Activated CD4-positive, alpha-beta memory T cell treated with anti-CD3 and anti-CD28 coated beads, Interleukin-2, amount 10 ng/mL, durations not matched to agents 7 days and 5 days (primary cell): ENCODE results near the gene LRRC8D. TPM values are rescaled to one million over a fixed set of nuclear protein-coding genes. Genes with fewer than 3 reads are reported as not detected.

Experiments used
- CTCF ChIA-PET: fragments of 350-600 bp; sonication (Branson Sonifier 250); formaldehyde crosslinking; loops from one replicate; lab custom pipeline; 2021; ENCODE audit warnings: antibody characterized with exemption, inconsistent platforms; lab: Charles Lee
- POLR2A ChIA-PET: fragments of 350-600 bp; sonication (Branson Sonifier 250); formaldehyde crosslinking; loops from one replicate; lab custom pipeline; 2021; ENCODE audit warnings: antibody characterized with exemption; lab: Charles Lee
- DNase-seq: peaks from one replicate; pipeline ENCODE4 v3.0.0-alpha.2; 2020
- H3K27ac Mint-ChIP-seq: one replicate; pipeline ENCODE4 v1.8.0; 2021; ENCODE audit warnings: mild to moderate bottlenecking, mixed read lengths
- H3K27me3 Mint-ChIP-seq: one replicate; pipeline ENCODE4 v1.8.0; 2021; ENCODE audit warnings: mixed read lengths
- H3K36me3 Mint-ChIP-seq: one replicate; pipeline ENCODE4 v1.8.0; 2021; ENCODE audit warnings: low read depth, mixed read lengths
- H3K4me1 Mint-ChIP-seq: one replicate; pipeline ENCODE4 v1.8.0; 2021; ENCODE audit warnings: mixed read lengths
- H3K4me3 Mint-ChIP-seq: one replicate; pipeline ENCODE4 v1.8.0; 2021; ENCODE audit warnings: mild to moderate bottlenecking, mixed read lengths
- H3K9me3 Mint-ChIP-seq: one replicate; pipeline ENCODE4 v1.8.0; 2021; ENCODE audit warnings: mixed read lengths
- total RNA-seq, 2 experiments: library from RNA; stranded (reverse); gene quantifications; one replicate each; pipeline ENCODE4 v1.2.3, GENCODE V29; 2021

LRRC8D gene
- total RNA-seq, 2 experiments from 2014 or later, result 19.4 to 20.3 TPM

DNA sequence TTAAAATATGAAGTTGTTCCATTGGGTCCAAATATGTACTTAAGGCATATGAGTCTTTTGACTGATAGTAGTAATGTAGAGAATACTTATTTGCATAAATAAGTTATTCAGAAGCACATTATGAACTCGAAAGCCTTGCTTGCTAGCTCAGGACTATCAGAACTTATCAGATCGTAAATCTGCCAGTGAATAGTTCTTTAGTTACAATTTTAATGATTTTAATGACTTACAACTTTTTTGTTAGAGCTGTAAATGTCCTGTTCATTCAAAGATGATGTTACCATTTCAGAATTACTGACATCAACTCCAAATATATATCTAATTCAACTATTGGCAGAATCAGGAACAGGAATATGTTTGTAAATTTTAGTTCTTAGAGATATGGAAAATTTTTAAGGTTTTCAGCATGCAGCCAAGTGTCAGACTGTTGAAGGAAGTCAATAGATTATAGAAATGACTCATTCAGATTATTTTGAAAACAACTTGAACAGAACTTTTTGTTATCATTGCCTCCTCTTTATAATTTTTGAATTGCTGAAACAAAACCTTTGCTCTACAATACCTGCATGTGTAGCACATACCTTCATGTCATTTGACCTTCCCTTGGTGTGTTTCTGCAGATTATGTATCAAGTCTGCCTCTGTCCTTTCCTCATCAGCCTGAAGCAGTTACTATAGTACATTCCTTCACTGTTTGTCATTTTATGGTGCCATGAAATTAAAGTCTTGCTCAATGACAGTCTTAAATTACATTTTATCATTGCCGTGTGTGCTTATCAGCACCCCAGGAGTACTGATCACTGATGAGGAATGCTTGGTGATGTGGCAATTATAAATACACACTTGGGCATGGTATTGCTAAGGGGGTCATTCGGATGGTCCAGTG is 44.9 kb downstream of the LRRC8D start:
- H3K4me1 Mint-ChIP-seq, result peaks cover 40% of the 10 kb centered on the region
- no peak overlapping the region for H3K27ac Mint-ChIP-seq
- no peaks in the 10 kb centered on the region for H3K27me3 Mint-ChIP-seq
- ChIA-PET CTCF (no interaction called here), POLR2A (no interaction called here)
- H3K4me3 Mint-ChIP-seq, result no peak overlapping the region
- H3K9me3 Mint-ChIP-seq, result no peaks in the 10 kb centered on the region
- peaks cover 61% of the 10 kb centered on the region for H3K36me3 Mint-ChIP-seq
- DNase-seq, result no peak

DNA sequence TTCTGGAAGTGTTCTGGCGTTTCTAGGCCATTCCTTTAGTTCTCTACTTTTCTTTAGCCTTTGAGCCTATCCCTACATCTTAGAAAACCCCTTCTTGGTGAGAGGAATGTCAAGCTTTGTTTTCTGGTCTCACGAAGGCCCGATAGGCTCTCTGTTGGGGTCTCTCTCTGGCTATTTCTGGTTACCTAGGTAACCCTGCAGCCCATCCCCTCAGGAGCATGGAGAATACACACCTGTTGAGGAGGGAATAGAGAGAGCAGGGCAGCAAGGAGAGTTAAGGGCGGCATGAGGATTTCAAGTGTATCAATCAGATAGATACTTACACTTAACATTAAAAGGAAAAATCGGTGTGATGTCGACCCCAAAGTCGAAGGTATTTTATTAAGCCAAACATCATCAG is 45.7 kb downstream of the LRRC8D start:
- ChIA-PET POLR2A (no interaction called here), CTCF (no interaction called here)
- H3K27me3 Mint-ChIP-seq, result no peaks in the 10 kb centered on the region
- H3K9me3 Mint-ChIP-seq, result no peaks in the 10 kb centered on the region
- no peak overlapping the region for H3K4me3 Mint-ChIP-seq
- no peak for DNase-seq
- peaks cover 45% of the 10 kb centered on the region for H3K4me1 Mint-ChIP-seq
- peaks cover 65% of the 10 kb centered on the region for H3K36me3 Mint-ChIP-seq
- no peak overlapping the region for H3K27ac Mint-ChIP-seq

- Mint-ChIP-seq H3K27ac (no peak overlapping the region), H3K4me1 (peaks cover 19% of the 10 kb centered on the region), H3K36me3 (peaks cover 45% of the 10 kb centered on the region), H3K27me3 (no peaks in the 10 kb centered on the region), H3K4me3 (no peak overlapping the region), H3K9me3 (no peaks in the 10 kb centered on the region)
- no peak for DNase-seq
- CTCF ChIA-PET, result no interaction called here
- POLR2A ChIA-PET, result no interaction called here
These were observed 50.2 kb downstream of the LRRC8D start for GRCh38 chr1:89870998-89871397.

DNA sequence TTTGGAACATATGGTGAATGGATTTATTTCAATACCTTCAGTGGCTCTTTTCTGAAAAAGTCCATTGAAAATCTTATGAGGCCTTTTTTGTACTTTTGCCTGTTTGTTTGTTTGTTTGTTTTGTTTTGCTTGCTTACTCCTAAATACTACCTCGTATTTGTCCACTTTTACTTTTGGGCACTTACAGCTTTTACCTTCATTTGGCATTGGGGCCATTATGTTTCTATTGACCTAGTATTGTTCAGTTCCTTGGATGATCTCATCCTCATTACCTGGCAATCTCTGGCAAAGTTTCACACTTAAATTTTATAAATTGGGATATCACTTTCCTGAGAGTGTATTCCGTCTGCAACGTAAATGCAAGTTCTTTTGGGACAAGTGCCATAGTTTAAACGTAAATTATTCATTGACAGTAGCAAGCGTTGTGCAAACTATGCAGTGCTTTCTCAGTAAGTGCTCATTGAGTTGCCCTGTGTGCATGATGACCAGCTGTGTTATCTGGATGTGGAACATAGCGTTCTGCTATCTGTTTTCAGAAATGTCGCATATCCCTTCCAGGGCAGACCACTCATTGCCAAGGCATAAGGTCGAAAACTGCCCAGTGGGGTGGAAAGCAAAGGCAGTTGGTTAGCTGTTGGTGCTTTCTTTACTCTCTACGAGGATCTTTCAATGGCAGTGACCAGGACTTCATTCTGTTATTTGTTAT is 51.1 kb downstream of the LRRC8D start:
- ChIA-PET CTCF (no interaction called here), POLR2A (no interaction called here)
- H3K4me1 Mint-ChIP-seq, result peaks cover 16% of the 10 kb centered on the region
- DNase-seq, result no peak
- H3K4me3 Mint-ChIP-seq, result no peak overlapping the region
- no peaks in the 10 kb centered on the region for H3K9me3 Mint-ChIP-seq
- no peaks in the 10 kb centered on the region for H3K27me3 Mint-ChIP-seq
- H3K27ac Mint-ChIP-seq, result no peak overlapping the region
- H3K36me3 Mint-ChIP-seq, result peaks cover 43% of the 10 kb centered on the region

DNA sequence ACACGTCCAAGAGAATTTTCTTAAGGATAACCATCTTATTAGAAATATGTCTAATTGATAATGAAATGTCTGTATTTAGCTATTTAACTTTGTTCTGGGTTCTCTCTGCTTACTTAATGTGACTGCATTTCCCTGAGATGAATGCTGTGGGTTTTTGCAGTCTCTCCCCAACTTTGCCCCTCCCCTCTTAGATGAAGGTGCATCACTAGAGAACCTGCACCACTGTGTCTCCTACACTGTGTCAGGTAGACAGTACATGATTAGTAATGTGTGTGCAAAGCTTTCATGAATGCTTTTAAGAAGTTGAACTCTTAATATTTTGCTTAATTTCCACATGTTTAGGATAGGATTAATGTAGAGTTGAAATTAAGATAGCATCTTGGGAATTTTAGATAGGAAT is 51.7 kb downstream of the LRRC8D start:
- Mint-ChIP-seq H3K36me3 (peaks cover 40% of the 10 kb centered on the region), H3K27me3 (no peaks in the 10 kb centered on the region)

DNA sequence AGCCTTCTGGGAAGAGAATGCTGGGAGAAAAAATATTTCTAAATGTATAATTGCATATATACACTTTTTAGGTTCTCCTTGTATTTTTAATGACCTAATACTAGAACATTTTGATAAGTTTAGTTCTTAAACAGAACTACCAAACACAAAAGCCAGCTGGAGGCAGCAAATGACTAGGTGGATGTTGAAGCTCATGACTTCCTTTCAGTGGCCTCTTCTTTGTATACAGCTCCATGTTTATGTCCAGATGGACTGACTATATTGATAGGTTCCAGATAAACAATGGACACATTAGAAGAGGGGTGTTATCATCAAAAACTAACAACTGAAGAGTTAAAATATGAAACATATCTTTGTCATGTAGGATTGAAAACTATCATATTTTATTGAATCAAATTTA is 52.5 kb downstream of the LRRC8D start:
- DNase-seq, result no peak
- Mint-ChIP-seq H3K9me3 (no peaks in the 10 kb centered on the region), H3K36me3 (peaks cover 38% of the 10 kb centered on the region), H3K4me3 (no peak overlapping the region), H3K27me3 (no peaks in the 10 kb centered on the region), H3K27ac (no peak overlapping the region), H3K4me1 (peaks cover 16% of the 10 kb centered on the region)
- ChIA-PET CTCF (no interaction called here), POLR2A (no interaction called here)

More for the DNA sequence above, 51.7 kb downstream of the LRRC8D start:
- Mint-ChIP-seq H3K4me1 (peaks cover 16% of the 10 kb centered on the region), H3K9me3 (no peaks in the 10 kb centered on the region), H3K4me3 (no peak overlapping the region), H3K27ac (no peak overlapping the region)
- DNase-seq, result no peak
- ChIA-PET POLR2A (no interaction called here), CTCF (no interaction called here)

GRCh38 chr1:89873770-89874169 is 52.9 kb downstream of the LRRC8D start:
- peaks cover 16% of the 10 kb centered on the region for H3K4me1 Mint-ChIP-seq
- H3K27me3 Mint-ChIP-seq, result no peaks in the 10 kb centered on the region
- H3K27ac Mint-ChIP-seq, result no peak overlapping the region
- peaks cover 35% of the 10 kb centered on the region for H3K36me3 Mint-ChIP-seq
- H3K9me3 Mint-ChIP-seq, result no peaks in the 10 kb centered on the region
- ChIA-PET CTCF (no interaction called here), POLR2A (no interaction called here)
- no peak for DNase-seq
- no peak overlapping the region for H3K4me3 Mint-ChIP-seq

DNA sequence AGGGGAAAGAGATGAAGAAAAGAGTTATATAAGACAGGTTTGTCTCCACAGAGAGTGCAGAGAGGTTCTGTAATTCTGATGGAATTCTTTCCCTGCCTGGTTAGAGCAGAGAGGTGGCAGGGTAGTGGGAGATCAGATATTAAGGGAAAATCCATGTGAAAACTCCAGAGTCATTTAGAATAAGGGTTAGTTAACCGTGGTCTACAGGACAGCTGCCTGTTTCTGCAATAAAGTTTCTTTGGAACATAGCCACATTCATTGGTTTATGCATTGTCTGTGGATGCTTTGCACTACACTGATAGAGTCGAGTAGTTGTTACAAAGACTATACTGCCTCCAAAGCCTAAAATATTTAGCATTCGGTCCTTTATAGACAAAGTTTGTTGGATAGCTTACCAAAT is 55.6 kb downstream of the LRRC8D start:
- Mint-ChIP-seq H3K27ac (no peak overlapping the region), H3K4me1 (peaks cover 5% of the 10 kb centered on the region), H3K9me3 (peaks cover 13% of the 10 kb centered on the region), H3K27me3 (no peaks in the 10 kb centered on the region), H3K36me3 (peaks cover 38% of the 10 kb centered on the region), H3K4me3 (no peak overlapping the region)
- ChIA-PET POLR2A (no interaction called here), CTCF (no interaction called here)
- DNase-seq, result no peak

DNA sequence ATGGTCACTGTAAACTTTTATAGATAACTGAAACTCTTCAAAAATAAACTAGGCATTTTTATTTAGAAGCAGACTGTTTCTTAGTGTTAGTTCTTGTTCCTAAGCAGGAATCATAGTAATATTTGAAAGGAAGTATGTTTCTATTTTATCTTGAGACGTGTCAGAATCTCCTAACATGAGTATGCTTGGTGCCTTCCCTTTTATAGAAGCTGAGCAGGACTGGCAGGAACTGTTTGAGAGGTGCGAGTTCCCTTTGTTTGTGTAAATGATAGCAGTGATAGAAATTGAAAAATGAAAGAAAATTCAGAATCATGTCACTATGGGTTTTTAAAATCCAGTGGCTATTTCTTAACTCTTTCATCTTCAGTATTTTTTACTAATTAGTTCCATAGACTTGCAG is 56.9 kb downstream of the LRRC8D start:
- Mint-ChIP-seq H3K4me3 (no peak overlapping the region), H3K9me3 (peaks cover 19% of the 10 kb centered on the region), H3K27me3 (no peaks in the 10 kb centered on the region), H3K27ac (no peak overlapping the region), H3K4me1 (peaks cover 5% of the 10 kb centered on the region), H3K36me3 (peaks cover 48% of the 10 kb centered on the region)
- DNase-seq, result no peak
- ChIA-PET POLR2A (no interaction called here), CTCF (no interaction called here)

GRCh38 chr1:89878256-89878655 is 57.4 kb downstream of the LRRC8D start:
- Mint-ChIP-seq H3K27me3 (no peaks in the 10 kb centered on the region), H3K9me3 (peaks cover 19% of the 10 kb centered on the region), H3K4me1 (peaks cover 5% of the 10 kb centered on the region), H3K27ac (no peak overlapping the region), H3K36me3 (peaks cover 53% of the 10 kb centered on the region), H3K4me3 (no peak overlapping the region)
- ChIA-PET POLR2A (no interaction called here), CTCF (no interaction called here)
- DNase-seq, result no peak

DNA sequence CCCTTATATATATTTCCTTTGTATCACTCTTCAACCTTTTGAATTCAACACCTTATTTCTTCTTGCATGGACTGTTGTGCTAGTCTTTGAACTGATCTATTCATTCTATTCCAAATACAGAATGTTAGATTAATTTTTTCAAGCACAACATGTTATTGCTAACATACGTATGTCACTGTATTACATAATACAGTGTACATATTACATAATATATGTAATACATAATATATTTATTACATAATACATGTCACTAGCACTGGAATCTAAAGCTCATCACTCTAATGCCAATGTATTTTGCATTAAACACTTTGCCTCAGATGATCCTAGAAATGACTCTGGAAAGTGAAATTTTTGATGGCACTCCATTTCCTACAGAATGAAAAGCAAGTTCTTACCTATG is 59.8 kb downstream of the LRRC8D start:
- peaks cover 63% of the 10 kb centered on the region for H3K36me3 Mint-ChIP-seq
- peaks cover 19% of the 10 kb centered on the region for H3K9me3 Mint-ChIP-seq
- H3K4me3 Mint-ChIP-seq, result no peak overlapping the region
- CTCF ChIA-PET, result no interaction called here
- H3K4me1 Mint-ChIP-seq, result peaks cover 5% of the 10 kb centered on the region
- H3K27me3 Mint-ChIP-seq, result no peaks in the 10 kb centered on the region
- DNase-seq, result no peak
- H3K27ac Mint-ChIP-seq, result no peak overlapping the region
- POLR2A ChIA-PET, result interaction anchor here (0.9 to 1.0 kb wide), 2 partner anchors 37 to 60 kb away, joined by 3 to 4 read pairs; partner anchors contain the start of gene LRRC8D

GRCh38 chr1:89881415-89882058 is 60.7 kb downstream of the LRRC8D start:
- peaks cover 64% of the 10 kb centered on the region for H3K36me3 Mint-ChIP-seq
- ChIA-PET CTCF (no interaction called here), POLR2A (interaction anchor here (0.9 to 1.0 kb wide), 2 partner anchors 38 to 60 kb away, joined by 3 to 4 read pairs; partner anchors contain the start of gene LRRC8D)
- H3K27ac Mint-ChIP-seq, result no peak overlapping the region
- H3K4me1 Mint-ChIP-seq, result peaks cover 5% of the 10 kb centered on the region
- H3K27me3 Mint-ChIP-seq, result no peaks in the 10 kb centered on the region
- peaks cover 19% of the 10 kb centered on the region for H3K9me3 Mint-ChIP-seq
- DNase-seq, result no peak
- no peak overlapping the region for H3K4me3 Mint-ChIP-seq

DNA sequence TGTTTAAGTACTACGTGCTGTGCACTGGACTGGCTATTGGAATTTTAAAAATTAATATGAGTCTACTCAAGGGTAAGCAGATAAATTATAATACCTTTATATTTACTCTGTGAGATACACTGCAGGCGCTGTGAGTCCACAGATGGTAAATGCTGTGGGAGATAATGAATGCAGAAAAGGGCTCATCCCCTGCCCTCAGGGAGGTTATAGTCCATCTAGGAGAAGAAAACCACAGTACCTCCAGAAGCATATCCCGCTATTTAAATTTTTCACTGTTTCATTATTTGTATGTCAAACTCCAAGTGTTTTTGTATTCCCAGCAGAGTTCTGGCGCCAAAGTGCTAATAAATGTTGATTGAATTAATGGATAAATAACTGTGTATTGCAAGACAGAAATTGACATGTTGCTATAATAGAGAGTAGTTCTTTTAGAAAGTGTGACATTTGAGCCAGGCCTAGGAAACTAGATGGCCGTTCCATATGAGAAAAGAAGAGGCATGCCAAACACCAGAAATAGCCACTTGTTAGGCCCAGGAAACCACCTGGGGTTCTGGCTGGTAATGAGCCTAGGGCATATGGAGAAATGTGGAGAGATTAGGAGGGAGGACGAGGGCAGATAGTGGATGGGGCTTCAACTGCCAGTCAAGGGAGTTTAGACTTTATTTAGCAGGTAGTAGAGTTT is 61.7 kb downstream of the LRRC8D start:
- ChIA-PET POLR2A (no interaction called here), CTCF (no interaction called here)
- H3K9me3 Mint-ChIP-seq, result peaks cover 19% of the 10 kb centered on the region
- H3K36me3 Mint-ChIP-seq, result peaks cover 62% of the 10 kb centered on the region
- no peak overlapping the region for H3K4me3 Mint-ChIP-seq
- H3K4me1 Mint-ChIP-seq, result peaks cover 5% of the 10 kb centered on the region
- DNase-seq, result no peak
- no peak overlapping the region for H3K27ac Mint-ChIP-seq
- H3K27me3 Mint-ChIP-seq, result no peaks in the 10 kb centered on the region
